Omental fat pad (tissue), 4 donors: Measurements from ENCODE around the gene DEF6. TPM values are rescaled to one million over a fixed set of nuclear protein-coding genes. Genes with fewer than 3 reads are reported as not detected.

Experiments
- ATAC-seq: fragments of 150-250 bp; one replicate; pipeline ENCODE4 v1.9.1; 2016; ENCODE audit warnings: mild to moderate bottlenecking, moderate library complexity; ENCODE audit not compliant: low FRiP score
- DNase-seq: peaks from one replicate; pipeline ENCODE4 v3.0.0-alpha.2; 2019; ENCODE audit warnings: low spot score
- CTCF ChIP-seq, 3 donors: fragments of 450-650 bp; IDR thresholded peaks; one replicate each; pipeline ENCODE4 v1.5.1; 2016 to 2017; ENCODE audit warnings: antibody characterized with exemption in 3 of 3, mild to moderate bottlenecking in 3 of 3, moderate library complexity in 2 of 3
- total RNA-seq, 4 donors: library from RNA; depleted of rRNA; stranded (reverse); fragments of >200 nt; gene quantifications; one replicate each; pipeline ENCODE4 v1.1.0, GENCODE V29; 2016

The DEF6 gene
- total RNA-seq, 4 donors from 2014 or later = 6.6 to 17.4 (median 9.3) TPM

DNA sequence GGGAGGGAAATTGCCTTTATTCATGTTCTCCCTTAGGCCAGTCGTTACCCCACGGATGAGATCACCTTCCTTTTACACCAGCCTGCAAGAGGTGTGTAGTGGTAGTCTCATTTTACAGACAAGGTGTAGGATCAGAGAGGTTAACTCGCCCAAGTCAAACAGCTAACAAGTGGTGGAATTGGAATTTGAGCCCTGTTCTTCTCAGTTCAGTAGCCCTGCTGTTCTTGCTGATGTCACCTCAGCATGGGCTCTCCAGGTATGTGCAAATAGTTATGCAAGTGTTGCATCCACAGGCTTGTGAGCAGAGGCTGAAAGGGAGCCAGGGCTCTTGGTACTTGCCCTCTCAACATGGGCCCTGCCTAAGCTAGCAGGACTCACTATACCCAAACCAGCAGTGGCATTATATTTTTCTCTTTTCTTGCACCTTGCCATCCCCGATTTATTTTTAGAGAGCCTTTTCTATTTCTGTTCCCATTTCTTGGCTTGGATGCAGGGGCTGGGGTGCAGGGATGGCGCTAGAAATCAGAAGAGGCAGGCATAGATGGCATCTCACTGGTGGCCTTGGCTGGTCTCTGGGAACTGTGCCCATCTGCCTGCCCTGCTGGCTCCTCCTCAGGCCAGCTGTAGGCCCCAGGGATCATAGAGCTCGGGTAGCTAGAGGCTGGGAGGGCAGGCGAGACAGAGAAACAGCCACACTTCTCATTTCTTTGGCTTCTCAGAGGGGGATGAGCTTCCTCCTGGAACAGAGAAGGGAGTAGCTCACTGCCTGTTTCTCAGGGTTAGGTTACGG lies 62.9 kb downstream of the DEF6 start:
- ATAC-seq (peak; percentile 39), DNase-seq (no peak)
- TF ChIP-seq CTCF (IDR thresholded peaks at IDR 0.05) = no peak

GRCh38 chr6:35362200-35362599 lies 64.6 kb downstream of the DEF6 start:
- DNase-seq = no peak
- no peak for TF ChIP-seq CTCF (IDR thresholded peaks at IDR 0.05)
- ATAC-seq = no peak

DNA sequence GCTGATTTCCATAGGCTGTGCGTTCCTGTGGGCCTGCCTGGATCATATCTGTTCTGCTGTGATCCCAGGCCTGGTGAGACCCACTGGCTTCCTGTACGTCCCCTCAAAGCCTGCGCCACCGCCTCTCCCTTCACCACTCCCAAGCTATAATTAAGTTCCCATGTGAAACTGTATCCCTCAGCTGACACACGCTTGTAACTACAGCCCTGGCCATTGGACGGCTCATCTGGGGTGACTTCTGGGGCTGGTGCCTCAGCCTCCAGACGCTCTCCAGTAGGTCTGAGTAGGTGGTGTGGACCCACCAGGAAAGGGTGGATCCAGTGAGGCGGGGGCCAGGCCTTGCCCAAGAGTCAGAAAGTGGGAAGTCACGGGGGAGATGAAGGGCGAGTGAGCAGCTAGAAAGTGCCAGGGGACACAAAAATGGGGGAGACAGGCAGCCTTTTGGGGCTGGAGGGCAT lies 65.7 kb downstream of the DEF6 start:
- no peak for ATAC-seq
- DNase-seq = no peak
- no peak for TF ChIP-seq CTCF (IDR thresholded peaks at IDR 0.05)

- DNase-seq (no peak), ATAC-seq (no peak)
- no peak for TF ChIP-seq CTCF (IDR thresholded peaks at IDR 0.05)
These were observed 68.1 kb downstream of the DEF6 start for GRCh38 chr6:35365594-35366203.

- ATAC-seq (no peak), DNase-seq (no peak)
- no peak for TF ChIP-seq CTCF (IDR thresholded peaks at IDR 0.05)
These were observed 68.6 kb downstream of the DEF6 start for GRCh38 chr6:35366204-35366596.

DNA sequence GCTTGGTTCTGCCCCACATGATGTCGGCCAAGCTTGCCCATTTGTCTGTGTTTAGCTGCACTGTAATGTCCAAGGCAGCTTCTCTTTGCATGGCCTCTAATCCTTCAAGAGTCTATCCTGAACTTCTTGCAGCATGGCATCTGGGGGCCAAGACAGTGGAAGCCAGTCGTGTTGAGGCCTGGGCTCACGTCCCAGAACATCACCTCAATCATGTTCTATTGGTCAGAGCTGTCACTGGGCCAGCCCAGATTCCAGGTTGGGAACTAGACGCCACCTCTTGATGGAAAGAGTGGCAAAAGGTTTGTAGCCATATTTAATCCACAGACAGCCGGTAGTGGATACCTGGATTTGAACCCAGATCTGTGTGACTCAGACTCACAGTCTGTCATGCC lies 70.0 kb downstream of the DEF6 start:
- DNase-seq (no peak), ATAC-seq (no peak)
- TF ChIP-seq CTCF (IDR thresholded peaks at IDR 0.05) = no peak
